Chondrocyte (in vitro differentiated cells): Measurements from ENCODE around the gene CUZD1. TPM values are rescaled to one million over a fixed set of nuclear protein-coding genes. Genes with fewer than 3 reads are reported as not detected.

Source experiments
- DNase-seq: peaks from one replicate; pipeline ENCODE4 v3.0.0; 2021; ENCODE audit warnings: mixed read lengths, low spot score
- H3K27ac Mint-ChIP-seq: one replicate; pipeline ENCODE4 v1.8.0; 2021; ENCODE audit warnings: mild to moderate bottlenecking, moderate library complexity, mixed read lengths; ENCODE audit not compliant: unreplicated experiment
- H3K27me3 Mint-ChIP-seq: 2 replicates; pipeline ENCODE4 v1.8.0; 2021; ENCODE audit warnings: low read depth, mixed read lengths
- H3K36me3 Mint-ChIP-seq: 2 replicates; pipeline ENCODE4 v1.8.0; 2021; ENCODE audit warnings: low read depth, mixed read lengths
- H3K4me1 Mint-ChIP-seq: 2 replicates; pipeline ENCODE4 v1.8.0; 2021; ENCODE audit warnings: low read depth, mild to moderate bottlenecking, mixed read lengths
- H3K4me3 Mint-ChIP-seq: one replicate; pipeline ENCODE4 v1.8.0; 2021; ENCODE audit warnings: mild to moderate bottlenecking, moderate library complexity, mixed read lengths; ENCODE audit not compliant: unreplicated experiment
- H3K9me3 Mint-ChIP-seq: 2 replicates; pipeline ENCODE4 v1.8.0; 2021; ENCODE audit warnings: low read depth, mixed read lengths
- CTCF ChIP-seq: fragments of 200-600 bp; sonication (generic); IDR thresholded peaks from 2 replicates; pipeline ENCODE4 v1.5.0; 2021; ENCODE audit warnings: antibody characterized with exemption, mild to moderate bottlenecking, moderate library complexity
- total RNA-seq: library from RNA; stranded (reverse); gene quantifications from 3 replicates; pipeline ENCODE4 v1.2.1, GENCODE V29; 2021

CUZD1 gene
- total RNA-seq, 1 donor from 2014 or later = not detected

- no peak for TF ChIP-seq CTCF
- Mint-ChIP-seq H3K27me3 (peaks cover 2% of the 10 kb centered on the region), H3K27ac (peak overlapping the region; percentile 34), H3K36me3 (no peaks in the 10 kb centered on the region), H3K9me3 (no peaks in the 10 kb centered on the region), H3K4me1 (peaks cover 46% of the 10 kb centered on the region), H3K4me3 (no peak overlapping the region)
- no peak for DNase-seq
Observed at GRCh38 chr10:122850705-122851640, 5.3 kb upstream of the CUZD1 start.

DNA sequence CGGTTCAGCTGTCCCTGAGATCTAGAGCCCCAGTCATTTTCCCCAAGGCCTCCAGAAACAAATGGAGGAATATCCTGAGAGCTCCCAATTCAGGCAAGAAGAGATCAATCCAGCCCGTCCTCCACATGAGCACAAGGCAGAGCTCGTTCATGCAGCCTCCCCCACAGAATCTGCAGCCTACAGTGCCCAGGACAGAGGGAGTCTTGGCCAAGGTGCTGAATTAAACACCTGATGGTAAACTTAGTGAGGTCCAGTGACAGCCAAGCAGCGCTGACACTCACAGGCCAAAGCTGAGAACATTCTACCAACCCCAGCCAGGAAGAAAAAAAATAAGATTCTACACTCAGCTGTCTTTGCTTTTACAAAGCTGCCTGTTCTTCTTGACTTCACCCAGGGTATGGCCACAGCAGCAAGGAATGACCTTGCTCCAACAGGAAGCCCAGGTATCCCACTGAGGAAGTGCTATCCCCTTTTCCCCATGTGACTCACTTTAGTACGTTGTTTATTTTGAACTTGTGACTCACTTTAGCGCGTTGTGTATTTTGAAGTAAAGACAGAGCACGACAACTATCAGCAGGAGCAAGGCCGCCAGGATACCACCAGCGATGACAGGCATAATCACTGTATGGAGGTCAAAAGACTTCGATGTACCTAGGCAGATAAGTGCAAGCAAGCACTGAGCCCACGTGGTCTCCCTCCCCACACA lies 4.4 kb upstream of the CUZD1 start:
- no peak for TF ChIP-seq CTCF
- Mint-ChIP-seq H3K27ac (no peak overlapping the region), H3K27me3 (peaks cover 2% of the 10 kb centered on the region), H3K4me1 (peaks cover 46% of the 10 kb centered on the region), H3K9me3 (no peaks in the 10 kb centered on the region), H3K36me3 (no peaks in the 10 kb centered on the region), H3K4me3 (no peak overlapping the region)
- DNase-seq = no peak

- Mint-ChIP-seq H3K4me1 (peaks cover 37% of the 10 kb centered on the region), H3K9me3 (no peaks in the 10 kb centered on the region), H3K27ac (no peak overlapping the region), H3K36me3 (no peaks in the 10 kb centered on the region), H3K4me3 (no peak overlapping the region), H3K27me3 (peaks cover 2% of the 10 kb centered on the region)
- TF ChIP-seq CTCF = no peak
- no peak for DNase-seq
Observed at GRCh38 chr10:122849090-122849489, 3.4 kb upstream of the CUZD1 start.

DNA sequence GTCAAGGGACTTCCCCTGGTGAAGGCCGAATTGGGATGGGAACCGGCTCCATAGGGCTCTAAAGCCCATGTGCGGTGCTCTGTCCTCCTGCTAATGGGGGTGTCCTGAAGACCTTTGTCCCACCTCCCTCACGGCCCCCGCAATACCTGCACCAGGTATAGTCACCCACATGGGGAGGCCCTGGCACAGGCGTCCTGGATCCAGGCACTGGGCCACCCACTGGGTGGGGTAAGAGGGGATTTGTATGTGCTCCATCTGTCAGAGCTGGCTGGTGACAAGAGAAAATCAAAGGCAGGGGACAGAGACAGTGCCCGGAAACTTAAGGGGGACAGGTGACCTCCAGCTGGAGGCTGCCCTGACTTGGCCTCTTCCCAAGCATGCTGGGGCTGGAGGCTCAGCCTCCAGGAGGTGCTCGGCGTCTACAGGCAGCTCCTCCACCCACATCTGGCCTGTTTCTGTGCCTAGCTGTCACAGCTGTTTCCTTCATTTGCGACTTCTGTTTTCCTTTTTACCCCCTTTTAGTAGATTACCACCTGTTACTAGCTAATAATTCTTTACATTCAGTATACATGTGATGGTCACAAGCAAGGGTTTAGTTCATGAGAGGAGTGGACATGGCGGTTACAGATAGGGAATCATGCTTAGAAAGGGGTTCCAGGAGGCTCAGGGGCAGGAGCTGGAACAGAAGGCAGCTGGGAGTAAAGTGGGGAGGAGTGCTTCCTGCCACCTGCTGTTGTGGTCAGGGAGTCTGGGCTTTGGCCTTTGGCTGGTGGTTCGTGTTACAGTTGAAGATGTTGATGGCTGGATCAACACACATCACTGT lies 2.3 kb upstream of the CUZD1 start:
- no peak for DNase-seq
- H3K4me1 Mint-ChIP-seq = peaks cover 29% of the 10 kb centered on the region
- no peak overlapping the region for H3K27ac Mint-ChIP-seq

More for the DNA sequence above, 2.3 kb upstream of the CUZD1 start:
- Mint-ChIP-seq H3K9me3 (no peaks in the 10 kb centered on the region), H3K4me3 (no peak overlapping the region), H3K36me3 (no peaks in the 10 kb centered on the region), H3K27me3 (peaks cover 2% of the 10 kb centered on the region)
- no peak for TF ChIP-seq CTCF
